Prostate gland (tissue), 2 donors: ENCODE results near the gene PILRA.
"Not testable (repeated sequence)": the region's sequence is repeated elsewhere in the genome, so short reads cannot be mapped to it uniquely, and the experiment has no call there.

ENCODE experiments used
- CTCF ChIP-seq, 4 experiments: fragments of 200-600 bp in 2 of 4; fragments of 450-650 bp in 2 of 4; sonication (generic) in 2 of 4; IDR thresholded peaks; 1 replicate in 3 of 4; 2 replicates in 1 of 4; pipeline ENCODE4 v1.5.1; 2016 to 2019; ENCODE audit warnings: antibody characterized with exemption in 4 of 4, mild to moderate bottlenecking in 2 of 4, moderate library complexity in 2 of 4
- POLR2A ChIP-seq: fragments of 450-650 bp; IDR thresholded peaks from one replicate; pipeline ENCODE4 v1.6.1; 2016; ENCODE audit warnings: antibody characterized with exemption, mild to moderate bottlenecking

GRCh38 chr7:100344124-100344559 lies 29.1 kb upstream of the PILRA start:
- not testable (repeated sequence) for TF ChIP-seq CTCF (IDR thresholded peaks at IDR 0.05); POLR2A
